Measurements from ENCODE around the gene GABPA. TPM values are rescaled to one million over a fixed set of nuclear protein-coding genes. Genes with fewer than 3 reads are reported as not detected.

GABPA gene
- total RNA-seq, 1 experiment from 2014 or later, result 20.4 TPM

DNA sequence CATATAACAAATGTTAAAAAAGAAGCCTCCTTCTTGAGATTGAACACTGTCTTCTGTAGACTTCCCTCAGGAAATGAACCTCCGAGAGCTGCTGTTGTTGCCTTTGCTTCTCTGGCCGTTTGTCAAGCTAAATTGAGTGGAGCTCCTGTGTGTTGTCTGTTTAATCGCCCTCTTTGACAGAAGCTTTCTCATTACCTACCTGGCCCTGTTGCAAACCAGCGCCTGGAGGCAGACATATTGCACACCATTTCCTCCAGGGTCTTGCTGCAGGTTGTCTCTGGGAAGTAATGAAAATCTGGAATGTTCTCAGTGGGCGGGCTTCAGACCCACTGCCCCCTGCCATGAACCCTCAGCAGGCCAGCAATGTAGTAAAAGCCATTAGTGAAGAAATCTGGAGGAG lies 83.3 kb downstream of the GABPA start:
- Histone ChIP-seq H2BK120ac (ENCODE audit: low read depth, low read length, poor library complexity, severe bottlenecking) (no peak overlapping the region), H3K27ac (ENCODE audit: insufficient read length, low read depth, low read length) (no peak overlapping the region), H3K4me2 (ENCODE audit: insufficient read depth, insufficient read length, low read length) (no peak overlapping the region), H3K9ac (ENCODE audit: extremely low read depth, insufficient read length, low read length) (no peak overlapping the region), H2BK12ac (ENCODE audit: insufficient read length, low read depth, low read length) (no peak overlapping the region), H3K4ac (ENCODE audit: low read depth, low read length) (no peak overlapping the region), H3T11ph (ENCODE audit: low read length) (no peak overlapping the region), H2AFZ (ENCODE audit: low read length) (no peak overlapping the region), H2BK15ac (ENCODE audit: low read depth, low read length) (no peak overlapping the region), H4K8ac (replicated peaks; ENCODE audit: insufficient read length, low read depth, low read length) (no peak overlapping the region), H3K27me3 (ENCODE audit: insufficient read depth, low read length) (no peaks in the 10 kb centered on the region), H3K18ac (ENCODE audit: insufficient read length, low read depth, low read length) (no peak overlapping the region), H4K91ac (ENCODE audit: insufficient read length, low read depth, low read length) (no peak overlapping the region), H3K9me3 (ENCODE audit: control insufficient read depth, low read depth, low read length) (no peaks in the 10 kb centered on the region), H3K79me2 (ENCODE audit: insufficient read depth, low read length) (no peaks in the 10 kb centered on the region), H2BK5ac (ENCODE audit: insufficient read length, low read length) (no peak overlapping the region), H3K79me1 (ENCODE audit: insufficient read depth, low read depth, low read length, poor library complexity, severe bottlenecking) (no peaks in the 10 kb centered on the region), H3K56ac (ENCODE audit: insufficient read length, low read depth, low read length) (no peak overlapping the region), H3K23me2 (ENCODE audit: insufficient read length, low read depth, low read length, poor library complexity, severe bottlenecking) (no peaks in the 10 kb centered on the region), H2AK5ac (ENCODE audit: insufficient read length, low read length) (no peak overlapping the region), H3K23ac (ENCODE audit: insufficient read length, low read depth, low read length) (no peak overlapping the region), H4K5ac (ENCODE audit: insufficient read length, low read depth, low read length) (no peak overlapping the region), H4K20me1 (ENCODE audit: control insufficient read depth, insufficient read depth, insufficient read length) (no peaks in the 10 kb centered on the region), H3K4me1 (ENCODE audit: insufficient read depth, low read length) (no peaks in the 10 kb centered on the region), H3K14ac (ENCODE audit: insufficient read depth, low read length) (no peak overlapping the region), H2BK20ac (ENCODE audit: low read depth, low read length, poor library complexity, severe bottlenecking) (no peak overlapping the region)
- DNase-seq, result no peak
- TF ChIP-seq, protein P1, sequence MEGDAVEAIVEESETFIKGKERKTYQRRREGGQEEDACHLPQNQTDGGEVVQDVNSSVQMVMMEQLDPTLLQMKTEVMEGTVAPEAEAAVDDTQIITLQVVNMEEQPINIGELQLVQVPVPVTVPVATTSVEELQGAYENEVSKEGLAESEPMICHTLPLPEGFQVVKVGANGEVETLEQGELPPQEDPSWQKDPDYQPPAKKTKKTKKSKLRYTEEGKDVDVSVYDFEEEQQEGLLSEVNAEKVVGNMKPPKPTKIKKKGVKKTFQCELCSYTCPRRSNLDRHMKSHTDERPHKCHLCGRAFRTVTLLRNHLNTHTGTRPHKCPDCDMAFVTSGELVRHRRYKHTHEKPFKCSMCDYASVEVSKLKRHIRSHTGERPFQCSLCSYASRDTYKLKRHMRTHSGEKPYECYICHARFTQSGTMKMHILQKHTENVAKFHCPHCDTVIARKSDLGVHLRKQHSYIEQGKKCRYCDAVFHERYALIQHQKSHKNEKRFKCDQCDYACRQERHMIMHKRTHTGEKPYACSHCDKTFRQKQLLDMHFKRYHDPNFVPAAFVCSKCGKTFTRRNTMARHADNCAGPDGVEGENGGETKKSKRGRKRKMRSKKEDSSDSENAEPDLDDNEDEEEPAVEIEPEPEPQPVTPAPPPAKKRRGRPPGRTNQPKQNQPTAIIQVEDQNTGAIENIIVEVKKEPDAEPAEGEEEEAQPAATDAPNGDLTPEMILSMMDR (conservative IDR thresholded peaks at IDR 0.05), result no peak
- no peaks in the 10 kb centered on the region; the same call in 1 of the 2 replicates for H3K27me3 Mint-ChIP-seq (ENCODE audit: low read depth)
- H3K9me3 Mint-ChIP-seq, result no peaks in the 10 kb centered on the region
- H3K4me3 Mint-ChIP-seq, result no peak overlapping the region
- no CpG with 5 or more reads among the region's 5 CpGs for WGBS (ENCODE audit: extremely low coverage, insufficient read length, low lambda C conversion rate)
- peaks cover 7 to 8% of the 10 kb centered on the region in 2 experiments; a peak in 3 of 4 replicates for H3K4me1 Mint-ChIP-seq
- no peak overlapping the region; a peak in 1 of 7 replicates for H3K27ac Mint-ChIP-seq
- H3K36me3 Mint-ChIP-seq (ENCODE audit: insufficient read depth in 1 of 3, low read depth in 3 of 3), result no peaks in the 10 kb centered on the region

Measured in H9 (cell line).